ENCODE results near the gene IFT52. TPM values are rescaled to one million over a fixed set of nuclear protein-coding genes. Genes with fewer than 3 reads are reported as not detected.
A peak's percentile ranks its signal among the peaks of the same experiment; 100 is the strongest.

Gene IFT52
- total and polyA plus RNA-seq, 2 experiments from 2014 or later, result 21.8 to 39.8 TPM

DNA sequence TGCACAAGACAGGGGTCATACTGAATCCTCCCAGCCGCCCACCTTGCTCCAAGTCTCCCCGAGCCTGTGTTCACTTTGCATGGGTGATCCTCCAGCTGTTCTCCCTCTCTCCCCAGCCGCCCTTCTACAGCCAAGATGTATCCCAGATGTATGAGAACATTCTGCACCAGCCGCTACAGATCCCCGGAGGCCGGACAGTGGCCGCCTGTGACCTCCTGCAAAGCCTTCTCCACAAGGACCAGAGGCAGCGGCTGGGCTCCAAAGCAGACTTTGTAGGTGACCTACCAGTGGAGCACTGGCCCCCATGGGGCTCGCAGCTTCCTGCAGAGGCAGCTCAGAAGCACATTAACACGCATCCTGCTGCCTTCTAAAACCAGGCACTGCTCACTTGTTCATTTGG, 14.6 kb upstream of the IFT52 start:
- no peaks in the 10 kb centered on the region for H3K9me3 ChIP-seq (ENCODE audit: low read depth)
- H3K27ac ChIP-seq, result no peak overlapping the region
- no peaks in the 10 kb centered on the region for H3K27me3 ChIP-seq
- H3K4me3 ChIP-seq, result no peak overlapping the region
- no peaks in the 10 kb centered on the region for H3K36me3 ChIP-seq (replicated peaks; ENCODE audit: insufficient read depth, low read depth)
- no peaks in the 10 kb centered on the region for H3K9me2 ChIP-seq (replicated peaks; ENCODE audit: insufficient read depth)
- 72% methylated on average over 10 of the region's 10 CpGs for WGBS (ENCODE audit: low lambda C conversion rate, missing lambda C conversion rate)
- no peaks in the 10 kb centered on the region for H3K79me2 ChIP-seq
- H3K4me1 ChIP-seq (ENCODE audit: insufficient read depth), result no peaks in the 10 kb centered on the region
- TF ChIP-seq CTCF (IDR thresholded peaks at IDR 0.05; ENCODE audit: poor library complexity), result no peak
- TF ChIP-seq EZH2phosphoT487 (IDR thresholded peaks at IDR 0.05; ENCODE audit: low read depth, severe bottlenecking, unreplicated experiment), result no peak
- TF ChIP-seq EZH2 (IDR thresholded peaks at IDR 0.05; ENCODE audit: borderline replicate concordance), result no peak
- no peaks in the 10 kb centered on the region for H4K20me1 ChIP-seq (ENCODE audit: insufficient read depth, poor library complexity, severe bottlenecking)
- no peak overlapping the region for H3K4me2 ChIP-seq
- no peak for DNase-seq (ENCODE audit: low spot score)
- H2AFZ ChIP-seq, result no peak overlapping the region

GRCh38 chr20:43579861-43580793, 10.6 kb upstream of the IFT52 start:
- no peak for TF ChIP-seq EZH2phosphoT487 (IDR thresholded peaks at IDR 0.05; ENCODE audit: low read depth, severe bottlenecking, unreplicated experiment)
- TF ChIP-seq EZH2 (IDR thresholded peaks at IDR 0.05; ENCODE audit: borderline replicate concordance), result no peak
- no peak for TF ChIP-seq CTCF (IDR thresholded peaks at IDR 0.05; ENCODE audit: poor library complexity)
- H3K27ac ChIP-seq, result no peak overlapping the region
- no peaks in the 10 kb centered on the region for H3K4me1 ChIP-seq (ENCODE audit: insufficient read depth)
- H3K9me2 ChIP-seq (replicated peaks; ENCODE audit: insufficient read depth), result no peaks in the 10 kb centered on the region
- no peak overlapping the region for H3K4me3 ChIP-seq
- no peaks in the 10 kb centered on the region for H3K27me3 ChIP-seq
- H3K36me3 ChIP-seq (replicated peaks; ENCODE audit: insufficient read depth, low read depth), result no peaks in the 10 kb centered on the region
- no peaks in the 10 kb centered on the region for H3K9me3 ChIP-seq (ENCODE audit: low read depth)
- no peaks in the 10 kb centered on the region for H4K20me1 ChIP-seq (ENCODE audit: insufficient read depth, poor library complexity, severe bottlenecking)
- 67% methylated on average over 7 of the region's 7 CpGs for WGBS (ENCODE audit: low lambda C conversion rate, missing lambda C conversion rate)
- no peak for DNase-seq (ENCODE audit: low spot score)
- no peak overlapping the region for H2AFZ ChIP-seq
- no peaks in the 10 kb centered on the region for H3K79me2 ChIP-seq
- H3K4me2 ChIP-seq, result no peak overlapping the region

DNA sequence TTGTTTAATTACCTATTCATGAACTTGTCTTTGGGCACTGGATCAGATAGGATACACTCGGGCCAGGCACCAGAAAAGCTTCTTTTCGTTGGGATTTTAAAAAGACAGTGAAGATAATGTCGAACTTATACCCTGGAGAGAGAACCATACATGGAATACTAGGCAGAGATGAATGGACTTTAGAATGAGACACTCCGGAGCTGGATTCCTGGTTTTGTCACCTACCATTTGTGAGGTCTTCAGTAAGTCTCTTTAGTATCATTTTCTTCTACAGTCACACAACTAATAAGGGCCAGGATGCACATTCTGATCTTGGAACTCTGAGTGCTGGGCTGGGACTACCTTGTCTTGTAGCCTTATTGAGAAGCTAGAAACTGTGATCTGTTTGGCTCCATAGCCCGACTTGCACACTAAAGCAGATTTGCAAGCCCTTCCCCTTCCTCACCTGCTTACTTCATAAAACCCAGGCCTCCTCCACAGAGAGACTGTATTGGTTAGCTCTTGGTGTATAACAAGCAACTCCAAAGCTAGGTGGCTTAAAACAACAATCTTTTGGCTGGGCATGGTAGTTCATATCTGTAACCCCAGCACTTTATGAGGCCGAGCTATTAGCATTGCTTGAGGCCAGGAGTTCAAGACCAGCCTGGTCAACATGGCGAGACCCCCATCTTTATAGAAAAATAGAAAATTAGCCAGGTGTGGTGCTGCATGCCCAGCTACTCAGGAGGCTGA, 7.4 kb upstream of the IFT52 start:
- Histone ChIP-seq H3K36me3 (replicated peaks; ENCODE audit: insufficient read depth, low read depth) (no peaks in the 10 kb centered on the region), H3K9me3 (ENCODE audit: low read depth) (no peaks in the 10 kb centered on the region), H3K79me2 (no peaks in the 10 kb centered on the region), H3K27me3 (no peaks in the 10 kb centered on the region), H3K9me2 (replicated peaks; ENCODE audit: insufficient read depth) (no peaks in the 10 kb centered on the region), H3K4me3 (no peak overlapping the region), H3K27ac (peak overlapping the region; percentile 49), H3K4me2 (no peak overlapping the region), H2AFZ (no peak overlapping the region), H3K4me1 (ENCODE audit: insufficient read depth) (no peaks in the 10 kb centered on the region), H4K20me1 (ENCODE audit: insufficient read depth, poor library complexity, severe bottlenecking) (no peaks in the 10 kb centered on the region)
- DNase-seq (ENCODE audit: low spot score), result no peak
- no peak for TF ChIP-seq EZH2phosphoT487 (IDR thresholded peaks at IDR 0.05; ENCODE audit: low read depth, severe bottlenecking, unreplicated experiment)
- TF ChIP-seq EZH2 (IDR thresholded peaks at IDR 0.05; ENCODE audit: borderline replicate concordance), result no peak
- WGBS (ENCODE audit: low lambda C conversion rate, missing lambda C conversion rate), result 88% methylated on average over 7 of the region's 7 CpGs

Data from hepatocyte (in vitro differentiated cells).